Activated CD8-positive, alpha-beta memory T cell treated with anti-CD3 and anti-CD28 coated beads for 48 hours (primary cell): ENCODE measurements around the gene CLEC19A.
"Not testable (repeated sequence)": the region's sequence is repeated elsewhere in the genome, so short reads cannot be mapped to it uniquely, and the experiment has no call there.

ENCODE experiments used
- DNase-seq, 3 experiments: peaks; one replicate each; pipeline ENCODE4 v3.0.0-alpha.2; 2020; ENCODE audit warnings: low read depth in 2 of 3, low spot score in 2 of 3

CLEC19A gene

GRCh38 chr16:19321186-19321585, 35.7 kb downstream of the CLEC19A start:
- DNase-seq = not testable (repeated sequence)

GRCh38 chr16:19323596-19323995, 38.1 kb downstream of the CLEC19A start:
- no peak for DNase-seq

DNA sequence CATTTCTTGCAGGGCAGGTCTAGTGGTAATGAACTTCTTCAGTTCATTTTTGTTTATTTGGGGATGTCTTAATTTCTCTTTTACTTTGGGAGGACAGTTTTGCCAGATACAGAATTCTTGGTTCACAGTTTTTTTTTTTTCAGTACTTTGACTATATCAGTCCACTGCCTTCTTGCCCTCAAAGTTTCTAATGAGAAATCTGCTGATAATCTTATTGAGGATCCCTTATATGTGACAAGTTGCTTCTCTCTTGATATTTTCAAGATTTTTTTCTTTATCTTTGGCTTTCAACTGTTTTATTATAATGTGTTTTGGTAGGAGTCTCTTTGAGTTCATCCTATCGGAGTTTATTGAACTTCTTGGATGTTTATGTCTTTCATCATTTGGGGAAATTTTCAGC, 42.8 kb downstream of the CLEC19A start:
- DNase-seq = no peak

- no peak for DNase-seq
Measured at GRCh38 chr16:19329932-19330331, 44.4 kb downstream of the CLEC19A start.

GRCh38 chr16:19330841-19331397, 45.4 kb downstream of the CLEC19A start:
- DNase-seq = no peak

GRCh38 chr16:19331794-19332193, 46.3 kb downstream of the CLEC19A start:
- no peak for DNase-seq

DNA sequence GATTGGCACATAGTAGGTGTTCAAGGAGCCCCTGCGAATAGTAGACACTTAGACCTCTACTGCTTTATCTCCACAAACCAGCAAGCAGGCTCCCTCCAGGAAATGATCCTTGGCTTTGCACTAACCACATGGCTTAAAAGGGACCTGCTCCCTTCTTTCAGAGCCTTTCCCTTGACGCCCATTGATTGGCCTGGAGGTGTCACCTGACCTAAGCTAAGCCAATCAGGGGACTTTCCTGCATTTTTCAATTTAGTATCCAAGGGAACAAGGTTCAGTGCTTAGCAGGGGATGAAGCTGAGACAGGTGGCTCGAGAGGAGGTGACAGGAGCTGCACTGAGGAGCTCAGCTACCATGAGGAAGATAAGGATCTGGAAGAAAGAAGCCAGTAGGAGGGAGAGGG, 52.8 kb downstream of the CLEC19A start:
- no peak for DNase-seq

- DNase-seq = no peak
Measured at GRCh38 chr16:19344224-19344801, 58.8 kb downstream of the CLEC19A start.

DNA sequence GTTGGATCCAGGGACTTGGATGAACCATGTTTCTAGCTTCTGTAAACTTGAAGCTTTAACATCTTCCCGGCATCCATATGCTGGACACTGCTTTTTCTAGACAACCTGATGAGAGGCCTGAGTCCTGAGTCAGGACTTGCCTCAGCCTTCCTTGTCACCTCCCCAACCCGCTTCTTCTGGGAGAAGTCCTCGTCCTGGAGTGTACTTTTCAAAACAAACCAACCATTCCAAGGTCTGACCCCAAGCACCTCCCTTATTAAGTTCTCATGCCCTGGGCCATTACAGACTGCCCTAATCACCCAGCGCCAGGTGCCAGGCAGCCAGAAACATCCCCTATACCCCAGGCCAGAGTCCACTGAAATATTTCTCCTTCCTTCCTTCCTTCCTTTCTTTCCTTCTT, 59.4 kb downstream of the CLEC19A start:
- DNase-seq = no peak

- DNase-seq = no peak
Measured at GRCh38 chr16:19346335-19346922, 60.9 kb downstream of the CLEC19A start.

DNA sequence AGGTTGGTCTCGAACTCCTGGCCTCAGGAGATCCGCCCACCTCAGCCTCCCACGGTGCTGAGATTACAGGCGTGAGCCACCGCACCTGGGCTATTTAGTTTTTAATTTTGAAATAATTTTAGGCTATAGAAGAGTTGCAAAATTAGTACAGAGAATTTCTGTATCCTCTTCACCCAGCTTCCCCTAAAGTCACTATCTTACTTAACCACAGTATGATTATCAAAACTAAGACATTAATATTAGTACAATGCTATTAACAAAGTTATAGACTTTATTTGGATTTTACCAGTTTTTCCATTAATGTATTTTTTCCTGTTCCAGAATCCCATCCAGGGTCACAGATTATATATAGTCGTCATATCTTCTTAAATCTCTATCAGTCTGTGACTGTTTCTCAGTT, 62.6 kb downstream of the CLEC19A start:
- DNase-seq = no peak

DNA sequence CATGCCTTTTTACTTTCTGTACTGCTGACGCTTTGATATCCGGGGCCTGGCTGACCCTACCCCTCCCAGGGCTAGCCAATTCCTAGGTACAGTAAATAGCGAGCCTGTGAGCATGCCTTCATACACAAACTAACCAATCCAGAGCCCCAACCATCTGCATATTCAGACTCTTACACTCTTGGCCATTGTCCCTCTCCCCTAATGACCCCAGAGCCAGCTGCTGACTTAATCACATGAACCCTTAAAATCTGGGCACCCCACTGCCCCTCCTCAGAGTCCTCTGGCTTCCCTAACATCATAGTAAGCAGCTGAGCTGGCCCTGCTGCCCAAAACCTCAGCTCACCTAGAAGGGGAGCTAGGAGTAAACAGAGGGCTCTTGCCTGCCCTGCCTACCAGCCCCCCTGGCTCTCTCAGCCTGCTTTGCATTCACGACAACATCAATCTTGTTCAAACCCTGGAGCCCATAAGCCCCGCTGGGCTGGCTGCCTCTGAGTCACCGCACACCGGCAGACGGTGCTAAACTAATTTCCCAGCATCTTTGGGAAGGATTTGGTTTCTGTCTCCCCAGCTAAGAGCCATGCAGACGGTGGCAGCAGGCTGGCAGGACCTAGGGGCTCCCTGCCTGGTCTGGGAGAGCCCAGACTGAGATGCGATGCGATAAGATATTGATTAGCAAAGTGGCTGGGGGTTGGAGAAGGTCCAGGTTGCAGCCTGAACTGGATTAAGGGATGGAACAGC, 63.2 kb downstream of the CLEC19A start:
- no peak for DNase-seq

DNA sequence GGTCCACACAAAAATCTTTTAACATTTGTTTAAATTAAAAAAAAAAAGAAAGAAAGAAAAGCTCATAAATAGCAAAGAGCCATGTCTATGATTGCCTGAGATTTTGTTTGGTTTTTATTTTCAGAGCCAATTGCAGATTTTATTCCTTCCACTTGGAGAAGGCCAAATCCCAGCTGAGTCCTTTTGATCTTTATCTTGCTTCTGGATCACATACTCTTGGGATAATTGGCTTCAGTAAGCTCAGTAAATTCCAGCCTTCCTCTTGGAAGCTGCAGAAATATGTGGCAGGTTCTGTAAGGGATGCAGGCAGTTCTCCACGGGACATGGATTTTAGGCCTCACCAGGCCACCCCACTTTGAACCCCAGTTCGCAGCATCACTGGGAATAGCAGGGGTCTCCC, 68.8 kb downstream of the CLEC19A start:
- no peak for DNase-seq

GRCh38 chr16:19356024-19356952, 70.8 kb downstream of the CLEC19A start:
- no peak for DNase-seq

DNA sequence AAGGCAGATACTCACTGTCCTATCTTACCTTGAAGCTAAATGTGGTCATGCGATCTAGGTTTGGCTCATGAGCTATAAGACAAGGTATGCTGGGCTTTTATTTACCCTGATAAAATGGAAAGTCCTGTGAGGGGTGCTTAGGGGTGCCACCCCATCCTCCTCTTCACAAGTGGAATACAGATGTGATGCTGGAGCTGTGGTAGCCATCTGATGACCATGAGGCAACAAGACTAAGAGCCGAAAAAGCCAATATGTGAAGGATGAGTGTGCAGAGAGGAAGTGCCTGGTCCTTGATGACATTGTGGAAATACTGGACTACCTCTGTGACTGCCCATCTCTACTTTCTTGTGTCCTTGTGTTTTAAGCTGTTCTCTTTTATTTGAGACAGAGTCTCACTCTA, 74.0 kb downstream of the CLEC19A start:
- no peak for DNase-seq
